GM12878 (cell line): ENCODE data around the gene CACNG4. TPM values are rescaled to one million over a fixed set of nuclear protein-coding genes. Genes with fewer than 3 reads are reported as not detected.

Source experiments
- ATAC-seq: fragments of 200-7000 bp; cut with Tn5 transposase; 3 replicates; pipeline ENCODE4 v1.9.1; 2020; ENCODE audit warnings: mild to moderate bottlenecking, moderate library complexity
- BruUV-seq: library from RNA; stranded (reverse); fragments of 400-500 nt; replicated peaks from 2 replicates; lab custom pipeline; 2021; lab: Mats Ljungman, UMichigan
- CTCF ChIA-PET: fragments of 300-600 bp; sonication (Branson Sonifier 250); formaldehyde crosslinking; extraction: SDS; loops from one replicate; lab custom pipeline; 2021; ENCODE audit warnings: inconsistent platforms; lab: Yijun Ruan, JAX
- POLR2A ChIA-PET: fragments of 350-600 bp; formaldehyde crosslinking; extraction: SDS; loops from one replicate; lab custom pipeline; 2021; ENCODE audit warnings: inconsistent platforms; lab: Charles Lee
- RAD21 ChIA-PET: fragments of 300-600 bp; sonication (Branson Sonifier 250); formaldehyde crosslinking; loops from one replicate; lab custom pipeline; 2023; ENCODE audit warnings: antibody characterized with exemption; ENCODE audit not compliant: unreplicated experiment; lab: Charles Lee
- SMC1A ChIA-PET: fragments of 300-600 bp; sonication (Branson Sonifier 250); formaldehyde crosslinking; loops from one replicate; lab custom pipeline; 2023; ENCODE audit not compliant: unreplicated experiment, uncharacterized antibody; lab: Charles Lee
- DNase-seq: peaks from one replicate; pipeline ENCODE4 v3.0.0-alpha.2; 2011; ENCODE audit warnings: low read depth, low spot score
- FAIRE-seq: peaks from 3 replicates; lab custom pipeline; 2011; peaks lifted over from hg19 to GRCh38; lab: Jason Lieb, UNC
- H2AFZ ChIP-seq: 2 replicates; pipeline ENCODE4 v1.6.0; 2011; ENCODE audit warnings: low read depth, low read length, control low read depth; ENCODE audit not compliant: control insufficient read depth
- H3K27ac ChIP-seq: 2 replicates; pipeline ENCODE4 v1.5.1; 2011; ENCODE audit warnings: control low read depth; ENCODE audit not compliant: control insufficient read depth, insufficient read depth
- H3K27me3 ChIP-seq, 2 experiments: replicated peaks in 1 of 2; 2 replicates each; pipeline versions ENCODE4 v1.6.0 to v1.6.1; 2011; ENCODE audit warnings: low read length in 1 of 2; ENCODE audit not compliant: control insufficient read depth in 2 of 2, insufficient read depth in 2 of 2
- H3K36me3 ChIP-seq, 2 experiments: 2 replicates each; pipeline ENCODE4 v1.5.1; 2011; ENCODE audit warnings: low read length in 1 of 2; ENCODE audit not compliant: control insufficient read depth in 2 of 2, insufficient read depth in 2 of 2
- H3K4me1 ChIP-seq: 2 replicates; pipeline ENCODE4 v1.6.1; 2011; ENCODE audit warnings: mild to moderate bottlenecking, low read length, moderate library complexity, mixed read lengths; ENCODE audit not compliant: control insufficient read depth, insufficient read depth
- H3K4me2 ChIP-seq: 2 replicates; pipeline ENCODE4 v1.6.0; 2011; ENCODE audit warnings: control low read depth; ENCODE audit not compliant: control insufficient read depth, insufficient read depth
- H3K4me3 ChIP-seq: fragments of 200-600 bp; sonication (generic); 2 replicates; pipeline ENCODE4 v1.5.1; 2016
- H3K79me2 ChIP-seq: 2 replicates; pipeline ENCODE4 v1.6.0; 2011; ENCODE audit warnings: low read length; ENCODE audit not compliant: control insufficient read depth, insufficient read depth
- H3K9ac ChIP-seq: 2 replicates; pipeline ENCODE4 v1.8.0; 2011; ENCODE audit warnings: low read length, control low read depth, mixed read lengths; ENCODE audit not compliant: control insufficient read depth, insufficient read depth
- H3K9me3 ChIP-seq: replicated peaks from 3 replicates; pipeline ENCODE4 v1.5.1; 2011; ENCODE audit warnings: mild to moderate bottlenecking, low read length; ENCODE audit not compliant: control insufficient read depth, insufficient read depth
- H4K20me1 ChIP-seq: 2 replicates; pipeline ENCODE4 v1.6.0; 2011; ENCODE audit not compliant: control insufficient read depth, insufficient read depth
- BCLAF1 ChIP-seq: fragments of 450-650 bp; IDR thresholded peaks from 2 replicates; pipeline ENCODE4 v1.6.1; 2017; ENCODE audit warnings: antibody characterized with exemption, mild to moderate bottlenecking, moderate library complexity
- CEBPB ChIP-seq, 2 experiments: fragments of 150-350 bp in 1 of 2; IDR thresholded peaks; 2 replicates each; pipeline ENCODE4 v1.6.1; 2012 to 2014; ENCODE audit warnings: low read depth in 2 of 2, low read length in 2 of 2, borderline replicate concordance in 1 of 2, inconsistent platforms in 1 of 2
- KLF5 ChIP-seq: fragments of 450-650 bp; IDR thresholded peaks from 2 replicates; pipeline ENCODE4 v1.6.1; 2014; ENCODE audit warnings: mild to moderate bottlenecking; ENCODE audit not compliant: partially characterized antibody
- MXI1 ChIP-seq: fragments of 150-350 bp; IDR thresholded peaks from 2 replicates; pipeline ENCODE4 v1.6.1; 2011; ENCODE audit warnings: low read depth, mild to moderate bottlenecking, inconsistent platforms, low read length, improper control_type of control experiment
- NFXL1 ChIP-seq: fragments of 450-650 bp; IDR thresholded peaks from 2 replicates; pipeline ENCODE4 v1.6.1; 2017; ENCODE audit warnings: antibody characterized with exemption, mild to moderate bottlenecking, borderline replicate concordance
- NR2F1 ChIP-seq: fragments of 450-650 bp; conservative IDR thresholded peaks from 2 replicates; pipeline ENCODE4 v1.6.1; 2017; ENCODE audit warnings: mild to moderate bottlenecking
- RFX5 ChIP-seq: IDR thresholded peaks from 2 replicates; pipeline ENCODE4 v1.6.1; 2011; ENCODE audit warnings: low read depth, low read length, improper control_type of control experiment
- STAT1 ChIP-seq: fragments of 450-650 bp; conservative IDR thresholded peaks from 2 replicates; pipeline ENCODE4 v1.6.1; 2014; ENCODE audit warnings: antibody characterized with exemption, mild to moderate bottlenecking
- TAF1 ChIP-seq: IDR thresholded peaks from 2 replicates; pipeline ENCODE4 v1.6.1; 2011; ENCODE audit warnings: mild to moderate bottlenecking, low read depth, low read length, borderline replicate concordance
- ZBTB4 ChIP-seq: fragments of 450-650 bp; formaldehyde crosslinking; IDR thresholded peaks from 2 replicates; pipeline ENCODE4 v1.4.0; 2022; ENCODE audit warnings: mild to moderate bottlenecking, moderate library complexity
- ZNF592 ChIP-seq: fragments of 450-650 bp; IDR thresholded peaks from 2 replicates; pipeline ENCODE4 v1.6.1; 2017; ENCODE audit warnings: mild to moderate bottlenecking, moderate library complexity
- WGBS: methylation state at CpG from one replicate; pipeline ENCODE4 v1.1.6; 2016; ENCODE audit warnings: low lambda C conversion rate; ENCODE audit not compliant: insufficient replicate concordance, insufficient coverage; ENCODE audit errors: missing lambda C conversion rate; 5-methylcytosine and 5-hydroxymethylcytosine counted together
- in situ Hi-C: fragments of 300-500 bp; cut with MboI; formaldehyde crosslinking; loops from 9 replicates; pipeline ENCODE4 v1.14.3; 2018; ENCODE audit warnings: mixed read lengths
- intact Hi-C: fragments of 100-400 bp; cut with micrococcal nuclease; formaldehyde crosslinking; loops from one replicate; pipeline ENCODE4 v1.14.2; 2022; ENCODE audit not compliant: unreplicated experiment
- polyA plus RNA-seq, 11 experiments: library from polyadenylated mRNA; depleted of rRNA in 4 of 11; unstranded in 6 of 11; stranded (reverse) in 5 of 11; fragments of >200 nt; fragmentation: Nextera tagmentation in 4 of 11; fragmentation: Illumina TruSeq in 1 of 11; extraction: Ambion mirVana in 4 of 11; extraction: Trizol in 1 of 11; gene quantifications; 1 replicate in 1 of 11; 2 replicates in 10 of 11; pipeline versions ENCODE4 v1.2.1 to v1.2.3, GENCODE V29; 2011 to 2016; ENCODE audit warnings: inconsistent platforms in 2 of 11, missing spikeins in 2 of 11, low read depth in 1 of 11
- total RNA-seq, 4 experiments: library from RNA; depleted of rRNA in 3 of 4; stranded (reverse); fragments of >200 nt in 3 of 4; fragmentation: Illumina TruSeq in 1 of 4; extraction: Trizol in 1 of 4; gene quantifications; 2 replicates each; pipeline versions ENCODE4 v1.2.1 to v1.2.3, GENCODE V29; 2013 to 2021
- TF ChIP-seq, protein P1 (sequence below): IDR thresholded peaks from 2 replicates; pipeline ENCODE4 v1.6.1; 2011; ENCODE audit warnings: borderline replicate concordance, low read depth, mild to moderate bottlenecking, moderate library complexity, low read length; ENCODE audit not compliant: insufficient read depth, poor library complexity, severe bottlenecking

The CACNG4 gene
- total and polyA plus RNA-seq, 10 of the 15 experiments (the other 5 are each of a cell fraction or from before 2014, with no cell fraction given) = 0.08 TPM; not detected in 8

DNA sequence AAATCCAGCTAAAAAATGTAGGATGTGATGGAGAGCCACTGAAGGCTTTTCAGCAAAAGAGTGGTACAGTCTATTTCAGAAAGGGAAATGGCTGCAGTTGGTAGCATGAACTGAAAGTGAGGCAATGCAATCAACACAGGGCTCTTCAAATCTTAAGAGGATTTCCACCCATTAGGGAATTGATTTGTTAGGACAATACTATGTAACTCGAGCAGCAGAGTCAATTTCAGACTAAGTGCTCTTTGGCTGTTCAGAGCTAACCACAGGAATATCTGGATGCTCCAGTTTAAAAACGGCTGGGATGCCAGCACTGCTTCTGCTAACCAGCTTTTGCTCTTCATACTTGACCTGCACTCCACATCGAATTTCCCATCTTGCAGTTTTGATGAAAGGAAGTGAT is 104.5 kb downstream of the CACNG4 start:
- Histone ChIP-seq H3K4me2 (no peak overlapping the region), H4K20me1 (no peaks in the 10 kb centered on the region), H3K9me3 (no peaks in the 10 kb centered on the region), H3K79me2 (no peaks in the 10 kb centered on the region), H3K9ac (no peak overlapping the region), H3K27me3 (no peaks in the 10 kb centered on the region), H3K27ac (no peak overlapping the region), H3K4me1 (no peaks in the 10 kb centered on the region), H3K4me3 (no peak overlapping the region), H2AFZ (no peak overlapping the region), H3K36me3 (no peaks in the 10 kb centered on the region)
- ChIA-PET SMC1A (interaction anchor here (0.9 to 1.3 kb wide), 4 partner anchors 8 to 112 kb away, joined by 3 to 7 read pairs (median 4); no protein-coding TSS in a partner anchor), CTCF (interaction anchor here (1.4 to 1.6 kb wide), 2 partner anchors 10 to 13 kb away, joined by 6 to 7 read pairs; no protein-coding TSS in a partner anchor), POLR2A (interaction anchor here (1.6 kb wide), 1 partner anchor 11 kb away, joined by 4 read pairs; no protein-coding TSS in a partner anchor), RAD21 (interaction anchor here (0.8 kb wide), 1 partner anchor 12 kb away, joined by 3 read pairs; no protein-coding TSS in a partner anchor)
- ATAC-seq (no peak), DNase-seq (no peak), FAIRE-seq (no peak)
- intact Hi-C loops (no loop called here), in situ Hi-C loops (no loop called here)
- 52% methylated on average over 3 of the region's 3 CpGs for WGBS
- BruUV-seq = no TSS peak
- no peak for TF ChIP-seq TAF1
- no peak for TF ChIP-seq BCLAF1
- TF ChIP-seq STAT1 = no peak
- no peak for TF ChIP-seq ZNF592
- no peak for TF ChIP-seq ZBTB4 (CRISPR knock-in tag)
- TF ChIP-seq, protein P1, sequence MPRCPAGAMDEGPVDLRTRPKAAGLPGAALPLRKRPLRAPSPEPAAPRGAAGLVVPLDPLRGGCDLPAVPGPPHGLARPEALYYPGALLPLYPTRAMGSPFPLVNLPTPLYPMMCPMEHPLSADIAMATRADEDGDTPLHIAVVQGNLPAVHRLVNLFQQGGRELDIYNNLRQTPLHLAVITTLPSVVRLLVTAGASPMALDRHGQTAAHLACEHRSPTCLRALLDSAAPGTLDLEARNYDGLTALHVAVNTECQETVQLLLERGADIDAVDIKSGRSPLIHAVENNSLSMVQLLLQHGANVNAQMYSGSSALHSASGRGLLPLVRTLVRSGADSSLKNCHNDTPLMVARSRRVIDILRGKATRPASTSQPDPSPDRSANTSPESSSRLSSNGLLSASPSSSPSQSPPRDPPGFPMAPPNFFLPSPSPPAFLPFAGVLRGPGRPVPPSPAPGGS = no peak
- TF ChIP-seq RFX5 = no peak
- no peak for TF ChIP-seq MXI1
- TF ChIP-seq NFXL1 = no peak
- TF ChIP-seq CEBPB (IDR thresholded peaks at IDR 0.05; ENCODE audit: borderline replicate concordance in 1 of 2, low read depth in 2 of 2, low read length in 2 of 2) = no peak
- TF ChIP-seq NR2F1 = no peak
- TF ChIP-seq KLF5 = no peak
